Kidney tubule cell (primary cell): ENCODE results near the gene DENND1A.
"Not testable (repeated sequence)": the region's sequence is repeated elsewhere in the genome, so short reads cannot be mapped to it uniquely, and the experiment has no call there.

Source experiments
- DNase-seq: peaks from one replicate; pipeline ENCODE4 v3.0.0-alpha.2; 2018; ENCODE audit warnings: low spot score

Gene DENND1A

DNA sequence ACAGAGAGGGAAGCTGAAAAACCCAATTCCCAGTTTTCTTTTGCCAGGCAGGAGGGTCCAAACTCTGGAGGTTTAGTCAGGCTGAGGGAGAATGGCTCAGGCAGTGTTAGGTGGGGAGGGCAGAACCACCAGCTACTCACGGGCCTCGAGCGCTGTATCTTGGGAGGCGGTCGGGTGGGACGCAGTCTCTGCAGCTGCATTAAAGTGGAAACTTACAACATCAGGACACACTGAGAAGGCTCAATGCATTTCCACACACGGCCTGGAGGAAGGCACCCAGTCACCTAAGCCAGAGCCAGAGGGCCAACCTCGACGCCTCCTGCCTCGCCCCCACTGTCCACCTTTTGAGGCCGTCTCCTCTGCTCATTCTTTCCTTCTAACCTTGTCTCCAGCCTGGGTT is 518.3 kb downstream of the DENND1A start:
- no peak for DNase-seq

- DNase-seq = no peak
These were observed 518.7 kb downstream of the DENND1A start for GRCh38 chr9:123411191-123411590.

GRCh38 chr9:123410281-123410910 is 519.5 kb downstream of the DENND1A start:
- no peak for DNase-seq

DNA sequence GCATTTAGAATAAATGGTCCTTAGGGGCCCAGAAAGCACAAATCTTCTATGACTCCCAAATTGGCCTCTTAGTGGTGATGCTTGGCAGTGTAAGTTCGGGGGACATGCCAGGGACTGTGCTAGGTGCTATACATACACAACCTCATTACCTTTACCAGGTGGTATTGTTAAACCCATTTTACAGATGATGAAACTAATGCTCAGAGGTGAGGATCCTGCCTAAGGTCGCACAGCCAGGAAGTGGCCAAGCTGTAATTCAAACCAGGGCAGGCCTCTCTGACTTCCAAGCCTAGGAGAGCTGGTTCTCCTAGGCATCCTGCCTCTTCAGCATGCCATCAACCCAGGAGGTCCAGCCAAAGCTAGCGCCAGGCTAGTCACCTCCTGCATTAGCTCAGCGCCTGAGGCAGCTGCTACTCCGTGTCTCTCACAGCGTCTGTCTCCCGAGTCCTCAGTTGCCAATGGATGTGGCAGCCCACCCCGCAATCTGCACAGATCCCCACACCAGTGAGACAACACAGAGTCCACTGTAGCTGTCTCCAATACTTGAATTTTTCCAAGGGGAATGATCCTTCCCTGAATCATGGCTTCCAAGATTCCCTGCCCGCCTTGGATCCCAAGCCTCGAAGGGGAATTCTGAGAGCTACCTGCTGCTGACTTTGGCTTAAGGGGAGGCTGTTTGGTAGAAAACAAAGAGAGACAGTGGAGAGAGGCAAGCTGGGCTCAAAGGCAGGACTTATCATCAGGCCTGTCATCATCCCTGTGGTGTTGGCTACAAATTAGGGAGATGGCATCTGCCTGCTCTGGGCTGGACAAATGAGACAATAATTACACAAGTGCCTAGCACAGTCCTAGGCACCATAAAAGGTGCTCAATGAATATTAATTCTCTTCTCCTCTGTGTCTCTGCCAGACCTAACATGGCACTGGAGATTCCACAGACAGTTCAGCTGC is 521.3 kb downstream of the DENND1A start:
- DNase-seq = no peak

GRCh38 chr9:123407217-123407851 is 522.6 kb downstream of the DENND1A start:
- no peak for DNase-seq

GRCh38 chr9:123406691-123407216 is 523.2 kb downstream of the DENND1A start:
- DNase-seq = no peak

DNA sequence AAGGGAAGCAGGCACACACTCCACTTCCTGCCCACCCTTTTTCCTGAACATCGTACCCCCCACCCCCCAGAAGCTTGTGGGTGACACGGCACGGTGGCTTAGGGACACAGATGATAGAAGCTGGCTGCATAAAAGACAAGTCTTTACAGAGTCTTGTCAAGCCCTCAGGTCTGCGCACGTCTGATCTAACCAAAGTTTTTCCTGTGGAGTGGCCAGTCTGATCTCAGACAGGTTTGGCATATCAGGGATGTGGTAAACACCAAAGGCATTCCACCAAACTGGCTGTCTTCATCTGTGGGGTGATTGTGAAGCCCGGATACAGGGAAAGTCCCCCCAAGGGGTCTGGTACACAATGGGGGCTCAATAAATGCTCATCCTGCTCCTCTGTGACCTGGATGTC is 523.9 kb downstream of the DENND1A start:
- no peak for DNase-seq

- no peak for DNase-seq
These were observed 526.9 kb downstream of the DENND1A start for GRCh38 chr9:123402981-123403509.

DNA sequence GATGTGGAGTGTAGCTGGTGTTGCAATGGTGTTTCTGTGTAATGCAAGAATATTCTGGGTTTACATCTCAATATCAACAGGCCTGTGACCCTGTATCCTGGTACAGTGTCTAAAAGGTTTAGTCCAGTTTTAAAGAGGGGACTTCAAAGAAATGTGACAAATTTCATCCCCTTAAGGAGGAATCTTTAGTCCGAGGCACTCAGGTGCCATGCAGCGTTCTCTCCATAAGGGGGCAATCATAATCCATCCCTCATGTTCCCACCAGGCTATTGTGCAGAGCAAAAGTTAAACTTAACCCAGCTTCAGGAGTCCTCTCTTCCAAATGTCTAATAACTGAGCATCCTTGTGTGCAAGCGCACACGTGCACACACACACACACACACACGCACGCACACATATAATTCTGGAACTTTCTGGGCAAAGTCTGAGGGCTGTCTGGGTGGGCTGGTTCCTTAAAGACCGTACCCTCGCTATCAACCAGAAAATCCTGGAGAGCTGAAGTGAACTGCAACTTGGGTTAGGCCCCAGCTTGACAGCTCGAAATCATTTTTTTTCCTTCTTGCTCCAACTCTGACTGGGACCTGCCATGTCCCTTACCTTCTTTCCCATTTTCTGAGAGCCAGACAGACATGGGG is 527.9 kb downstream of the DENND1A start:
- DNase-seq = peak; percentile 43

GRCh38 chr9:123400926-123401503 is 528.9 kb downstream of the DENND1A start:
- DNase-seq = no peak

- DNase-seq = peak; percentile 8
These were observed 530.0 kb downstream of the DENND1A start for GRCh38 chr9:123399803-123400378.

- DNase-seq = not testable (repeated sequence)
These were observed 531.0 kb downstream of the DENND1A start for GRCh38 chr9:123398938-123399337.

DNA sequence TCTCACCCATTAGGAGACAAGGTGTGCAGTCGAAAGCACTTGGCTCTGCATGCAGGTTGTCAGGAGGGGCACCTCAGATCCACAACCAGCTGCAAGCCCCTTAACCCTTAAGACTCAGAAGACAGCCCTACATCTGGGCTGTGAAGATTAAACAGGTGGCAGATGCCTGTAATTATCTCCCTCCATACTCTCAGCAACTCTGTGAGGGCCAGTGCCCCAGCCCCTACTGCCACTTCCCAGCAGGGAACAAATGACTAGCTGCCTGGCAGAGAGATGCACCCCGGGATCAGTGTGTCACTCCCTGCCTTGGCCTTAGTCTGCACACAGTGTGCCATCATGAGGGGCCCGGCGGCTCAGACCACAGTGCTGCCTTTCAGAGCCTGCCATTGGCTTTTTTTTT is 532.0 kb downstream of the DENND1A start:
- DNase-seq = no peak

DNA sequence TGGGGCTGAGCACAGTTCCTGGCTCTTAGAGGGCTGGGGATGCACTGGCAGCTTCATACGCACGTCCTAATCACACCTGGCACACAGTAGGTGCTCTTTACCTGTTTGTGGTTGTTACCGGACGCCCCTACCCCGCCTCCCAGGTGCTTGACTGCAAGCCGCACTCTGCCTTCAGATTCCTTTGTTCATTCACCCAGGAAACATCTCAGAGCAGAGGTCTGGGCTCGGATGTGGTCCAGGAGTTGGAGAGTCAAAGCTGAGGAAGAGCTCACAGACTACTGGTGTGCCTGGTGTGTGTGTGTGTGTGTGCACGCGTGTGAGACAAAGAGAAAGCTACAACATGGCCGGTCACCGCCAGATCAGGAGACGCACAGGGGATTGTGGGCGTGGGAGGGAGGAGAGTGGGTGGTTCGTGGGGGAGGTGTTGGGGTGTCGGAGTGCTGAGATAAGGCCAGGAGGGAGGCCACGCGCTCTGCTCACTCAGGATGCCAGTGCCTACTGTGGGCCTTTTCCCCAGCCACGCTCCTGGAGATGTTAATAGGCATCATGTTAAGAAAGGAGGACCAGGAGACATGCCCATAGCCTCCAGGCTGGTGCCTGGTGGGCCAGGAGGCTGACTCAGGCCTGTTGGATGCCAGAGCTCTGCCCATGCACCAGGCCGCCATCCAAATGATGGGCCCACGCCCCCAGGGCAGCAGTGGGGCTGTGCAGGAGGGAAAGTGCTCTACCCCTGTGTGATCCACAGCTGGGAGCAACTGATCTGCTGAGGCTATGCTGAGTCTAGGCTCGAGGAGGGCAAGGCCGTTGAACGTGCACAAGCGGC is 534.0 kb downstream of the DENND1A start:
- peak; percentile 15 for DNase-seq

- no peak for DNase-seq
These were observed 534.6 kb downstream of the DENND1A start for GRCh38 chr9:123395276-123395688.

GRCh38 chr9:123394291-123395235 is 535.4 kb downstream of the DENND1A start:
- DNase-seq = no peak

- no peak for DNase-seq
These were observed 537.1 kb downstream of the DENND1A start for GRCh38 chr9:123392802-123393201.

DNA sequence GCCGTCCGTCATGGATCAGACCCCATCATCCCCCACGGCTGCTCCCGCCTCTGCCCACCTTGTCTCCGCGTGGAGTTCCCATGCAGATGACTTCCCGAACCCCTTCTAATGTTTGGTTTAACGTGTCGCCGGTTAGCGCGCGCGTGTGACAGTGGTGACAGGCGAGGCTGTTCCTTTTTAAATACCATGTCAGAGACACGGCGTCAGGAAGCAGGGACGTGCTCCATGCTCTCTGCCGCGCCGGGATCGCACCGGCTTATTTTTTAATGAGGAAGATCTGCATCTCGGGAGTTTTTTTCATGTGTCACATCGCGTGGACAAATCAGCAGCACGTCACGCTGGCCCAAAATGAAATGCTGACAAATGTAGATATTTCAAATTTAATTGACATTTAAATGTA is 538.0 kb downstream of the DENND1A start:
- no peak for DNase-seq

- DNase-seq = no peak
These were observed 538.7 kb downstream of the DENND1A start for GRCh38 chr9:123391233-123391632.
